Endothelial cell (in vitro differentiated cells): ENCODE data around the gene MAP4. TPM values are rescaled to one million over a fixed set of nuclear protein-coding genes. Genes with fewer than 3 reads are reported as not detected.
"Not testable (repeated sequence)": the region's sequence is repeated elsewhere in the genome, so short reads cannot be mapped to it uniquely, and the experiment has no call there.

Source experiments
- DNase-seq: peaks from one replicate; pipeline ENCODE4 v3.0.0; 2021; ENCODE audit warnings: low spot score
- H3K27ac Mint-ChIP-seq: one replicate; pipeline ENCODE4 v1.8.0; 2021; ENCODE audit warnings: mixed read lengths, inconsistent platforms; ENCODE audit not compliant: unreplicated experiment
- H3K27me3 Mint-ChIP-seq: one replicate; pipeline ENCODE4 v1.8.0; 2021; ENCODE audit warnings: mild to moderate bottlenecking, moderate library complexity, mixed read lengths, inconsistent platforms; ENCODE audit not compliant: unreplicated experiment
- H3K36me3 Mint-ChIP-seq: one replicate; pipeline ENCODE4 v1.8.0; 2021; ENCODE audit warnings: mild to moderate bottlenecking, low read depth, mixed read lengths, inconsistent platforms; ENCODE audit not compliant: unreplicated experiment
- H3K4me1 Mint-ChIP-seq: one replicate; pipeline ENCODE4 v1.8.0; 2021; ENCODE audit warnings: mild to moderate bottlenecking, mixed read lengths, inconsistent platforms; ENCODE audit not compliant: unreplicated experiment
- H3K4me3 Mint-ChIP-seq: one replicate; pipeline ENCODE4 v1.8.0; 2021; ENCODE audit warnings: mild to moderate bottlenecking, mixed read lengths, inconsistent platforms; ENCODE audit not compliant: unreplicated experiment
- H3K9me3 Mint-ChIP-seq: one replicate; pipeline ENCODE4 v1.8.0; 2021; ENCODE audit warnings: mixed read lengths, inconsistent platforms; ENCODE audit not compliant: unreplicated experiment
- total RNA-seq: library from RNA; stranded (reverse); fragmentation: NEBNext Ultra II Directional; extraction: Animal tissue kit (Norgen Biotek cat#: 25700); gene quantifications from one replicate; pipeline ENCODE4 v1.2.1, GENCODE V29; 2021; ENCODE audit not compliant: unreplicated experiment
- TF ChIP-seq, protein P1 (sequence below): fragments of 200-600 bp; sonication (generic); IDR thresholded peaks from one replicate; pipeline ENCODE4 v1.5.0; 2021; ENCODE audit warnings: antibody characterized with exemption; ENCODE audit not compliant: unreplicated experiment

Gene MAP4
- total RNA-seq, 1 donor from 2014 or later: 155 TPM

DNA sequence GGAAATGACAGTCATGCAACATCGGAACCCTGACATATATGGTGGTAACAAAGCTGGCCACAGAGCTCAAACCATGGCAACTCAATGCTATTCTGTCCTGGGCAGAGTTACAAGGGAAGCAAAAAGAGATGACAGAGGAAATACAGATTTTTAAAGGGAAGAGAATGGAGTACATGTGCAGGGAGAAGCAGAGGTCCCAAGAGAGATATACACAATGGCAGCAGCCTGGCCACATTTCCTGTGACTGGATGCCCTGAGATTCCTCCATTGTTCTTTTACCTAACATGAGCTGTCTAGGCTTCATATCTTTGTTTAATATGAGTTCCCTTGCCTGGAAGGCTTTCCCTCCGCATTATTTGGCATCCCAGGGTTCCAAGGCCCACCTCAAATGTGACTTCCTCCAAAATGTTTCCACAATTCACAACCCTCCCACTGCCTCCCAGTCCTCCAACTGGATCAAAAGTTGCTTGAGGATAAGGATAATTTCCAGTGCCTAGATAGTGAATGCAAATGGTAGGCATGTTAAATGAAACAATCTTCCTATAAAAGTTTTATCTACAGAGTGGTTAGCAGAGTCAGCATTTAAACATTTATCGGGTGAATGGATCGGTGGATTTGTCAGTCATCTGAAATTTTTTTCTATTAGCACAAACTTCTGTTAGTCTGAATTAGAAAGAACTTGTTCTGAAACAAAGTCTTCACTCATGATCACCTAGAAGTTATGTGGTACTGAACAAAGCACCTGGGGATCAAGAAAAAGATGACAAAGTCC is 127.0 kb downstream of the MAP4 start:
- peaks cover 61% of the 10 kb centered on the region for H3K4me1 Mint-ChIP-seq
- no peak for DNase-seq
- peaks cover 16% of the 10 kb centered on the region for H3K27me3 Mint-ChIP-seq
- H3K9me3 Mint-ChIP-seq: no peaks in the 10 kb centered on the region
- H3K4me3 Mint-ChIP-seq: peak overlapping the region; percentile 8
- peaks cover 18% of the 10 kb centered on the region for H3K36me3 Mint-ChIP-seq
- peak overlapping the region; percentile 91 for H3K27ac Mint-ChIP-seq
- TF ChIP-seq, protein P1, sequence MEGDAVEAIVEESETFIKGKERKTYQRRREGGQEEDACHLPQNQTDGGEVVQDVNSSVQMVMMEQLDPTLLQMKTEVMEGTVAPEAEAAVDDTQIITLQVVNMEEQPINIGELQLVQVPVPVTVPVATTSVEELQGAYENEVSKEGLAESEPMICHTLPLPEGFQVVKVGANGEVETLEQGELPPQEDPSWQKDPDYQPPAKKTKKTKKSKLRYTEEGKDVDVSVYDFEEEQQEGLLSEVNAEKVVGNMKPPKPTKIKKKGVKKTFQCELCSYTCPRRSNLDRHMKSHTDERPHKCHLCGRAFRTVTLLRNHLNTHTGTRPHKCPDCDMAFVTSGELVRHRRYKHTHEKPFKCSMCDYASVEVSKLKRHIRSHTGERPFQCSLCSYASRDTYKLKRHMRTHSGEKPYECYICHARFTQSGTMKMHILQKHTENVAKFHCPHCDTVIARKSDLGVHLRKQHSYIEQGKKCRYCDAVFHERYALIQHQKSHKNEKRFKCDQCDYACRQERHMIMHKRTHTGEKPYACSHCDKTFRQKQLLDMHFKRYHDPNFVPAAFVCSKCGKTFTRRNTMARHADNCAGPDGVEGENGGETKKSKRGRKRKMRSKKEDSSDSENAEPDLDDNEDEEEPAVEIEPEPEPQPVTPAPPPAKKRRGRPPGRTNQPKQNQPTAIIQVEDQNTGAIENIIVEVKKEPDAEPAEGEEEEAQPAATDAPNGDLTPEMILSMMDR: no peak

DNA sequence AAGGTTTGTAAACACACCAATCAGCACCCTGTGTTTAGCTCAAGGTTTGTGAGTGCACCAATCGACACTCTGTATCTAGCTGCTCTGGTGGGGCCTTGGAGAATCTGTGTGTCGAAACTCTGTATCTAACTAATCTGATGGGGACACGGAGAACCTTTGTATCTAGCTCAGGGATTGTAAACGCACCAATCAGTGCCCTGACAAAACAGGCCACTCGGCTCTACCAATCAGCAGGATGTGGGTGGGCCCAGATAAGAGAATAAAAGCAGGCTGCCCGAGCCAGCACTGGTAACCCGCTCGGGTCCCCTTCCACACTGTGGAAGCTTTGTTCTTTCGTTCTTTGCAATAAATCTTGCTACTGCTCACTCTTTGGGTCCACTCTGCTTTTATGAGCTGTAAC is 128.2 kb downstream of the MAP4 start:
- H3K4me1 Mint-ChIP-seq: peaks cover 57% of the 10 kb centered on the region
- H3K9me3 Mint-ChIP-seq, H3K4me3 Mint-ChIP-seq, DNase-seq: not testable (repeated sequence)
- H3K36me3 Mint-ChIP-seq: peaks cover 18% of the 10 kb centered on the region
- H3K27ac Mint-ChIP-seq: peak overlapping the region; percentile 79
- H3K27me3 Mint-ChIP-seq: peaks cover 16% of the 10 kb centered on the region

DNA sequence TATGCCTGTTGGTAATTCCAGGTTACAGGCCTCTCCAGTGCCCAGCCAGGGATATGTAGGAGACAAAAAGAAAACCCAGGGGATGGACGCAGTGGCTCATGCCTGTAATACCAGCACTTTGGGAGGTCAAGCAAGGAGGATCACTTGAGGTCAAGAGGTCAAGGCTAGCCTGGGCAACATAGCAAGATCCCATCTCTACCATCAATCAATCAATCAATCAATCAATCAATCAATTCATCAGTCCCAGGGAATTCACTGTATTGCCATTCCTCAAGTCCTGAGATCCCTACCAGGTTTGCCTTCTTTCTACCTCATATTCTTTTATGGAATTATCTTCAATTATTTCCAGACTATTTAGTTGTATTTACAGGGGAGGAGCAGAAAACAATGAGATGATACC is 131.0 kb downstream of the MAP4 start:
- peaks cover 11% of the 10 kb centered on the region for H3K36me3 Mint-ChIP-seq
- DNase-seq: no peak
- H3K9me3 Mint-ChIP-seq: no peaks in the 10 kb centered on the region
- peaks cover 6% of the 10 kb centered on the region for H3K27me3 Mint-ChIP-seq
- TF ChIP-seq, protein P1: no peak
- H3K27ac Mint-ChIP-seq: no peak overlapping the region
- peaks cover 30% of the 10 kb centered on the region for H3K4me1 Mint-ChIP-seq
- H3K4me3 Mint-ChIP-seq: no peak overlapping the region

DNA sequence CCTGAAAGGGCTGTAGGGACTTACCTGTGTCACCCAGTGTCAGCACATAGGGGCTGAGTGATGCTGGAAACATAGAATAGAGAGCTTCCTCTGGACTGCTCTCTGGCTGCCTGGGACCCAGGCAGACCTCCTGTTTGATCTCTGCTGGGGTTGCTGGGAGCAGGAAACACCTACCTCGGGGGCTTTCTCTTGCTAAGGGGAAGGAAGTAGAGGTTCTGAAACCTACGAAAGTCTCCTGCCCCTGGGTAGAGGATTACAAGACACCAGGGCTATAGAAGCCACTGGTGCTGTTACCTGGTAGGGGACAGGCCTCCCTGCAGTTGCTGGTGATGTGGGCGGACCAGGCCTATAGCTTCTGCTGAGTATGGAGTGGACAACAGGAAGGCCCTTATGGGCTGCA is 131.6 kb downstream of the MAP4 start:
- DNase-seq: no peak
- Mint-ChIP-seq H3K9me3 (no peaks in the 10 kb centered on the region), H3K27ac (peak overlapping the region; percentile 30), H3K4me3 (no peak overlapping the region), H3K36me3 (peaks cover 11% of the 10 kb centered on the region), H3K4me1 (peaks cover 27% of the 10 kb centered on the region), H3K27me3 (peaks cover 6% of the 10 kb centered on the region)
- TF ChIP-seq, protein P1: no peak

DNA sequence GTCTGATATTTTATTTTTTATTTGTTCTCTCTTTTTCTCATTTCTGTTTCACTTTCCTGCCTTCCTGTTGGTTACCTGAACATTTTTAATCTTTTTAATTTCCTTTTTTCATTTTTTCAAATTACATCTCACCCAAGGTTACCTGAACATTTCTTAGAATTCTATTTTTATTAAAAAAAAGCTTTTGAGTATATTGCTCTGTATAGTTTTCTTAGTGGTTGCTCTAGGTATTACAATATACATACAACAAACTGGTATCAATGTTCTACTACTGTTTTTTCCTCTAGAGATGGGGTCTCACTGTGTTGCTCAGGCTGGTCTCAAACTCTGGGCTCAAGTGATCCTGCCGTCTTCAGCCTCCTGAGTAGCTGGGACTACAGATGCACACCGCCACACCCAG is 133.9 kb downstream of the MAP4 start:
- DNase-seq: no peak
- Mint-ChIP-seq H3K27me3 (peaks cover 4% of the 10 kb centered on the region), H3K4me1 (peaks cover 20% of the 10 kb centered on the region), H3K27ac (no peak overlapping the region), H3K4me3 (no peak overlapping the region), H3K36me3 (peaks cover 3% of the 10 kb centered on the region), H3K9me3 (no peaks in the 10 kb centered on the region)
- TF ChIP-seq, protein P1: peak; percentile 43
